GM19468 (cell line): ENCODE results near the gene GHRL.

Source experiments
- ATAC-seq: cut with Tn5 transposase; IDR thresholded peaks from one replicate; pipeline ENCODE4 v1.9.1; 2021; ENCODE audit warnings: mild to moderate bottlenecking, moderate library complexity, moderate number of reproducible peaks; ENCODE audit not compliant: unreplicated experiment; ENCODE audit errors: extremely low read depth

The GHRL gene

DNA sequence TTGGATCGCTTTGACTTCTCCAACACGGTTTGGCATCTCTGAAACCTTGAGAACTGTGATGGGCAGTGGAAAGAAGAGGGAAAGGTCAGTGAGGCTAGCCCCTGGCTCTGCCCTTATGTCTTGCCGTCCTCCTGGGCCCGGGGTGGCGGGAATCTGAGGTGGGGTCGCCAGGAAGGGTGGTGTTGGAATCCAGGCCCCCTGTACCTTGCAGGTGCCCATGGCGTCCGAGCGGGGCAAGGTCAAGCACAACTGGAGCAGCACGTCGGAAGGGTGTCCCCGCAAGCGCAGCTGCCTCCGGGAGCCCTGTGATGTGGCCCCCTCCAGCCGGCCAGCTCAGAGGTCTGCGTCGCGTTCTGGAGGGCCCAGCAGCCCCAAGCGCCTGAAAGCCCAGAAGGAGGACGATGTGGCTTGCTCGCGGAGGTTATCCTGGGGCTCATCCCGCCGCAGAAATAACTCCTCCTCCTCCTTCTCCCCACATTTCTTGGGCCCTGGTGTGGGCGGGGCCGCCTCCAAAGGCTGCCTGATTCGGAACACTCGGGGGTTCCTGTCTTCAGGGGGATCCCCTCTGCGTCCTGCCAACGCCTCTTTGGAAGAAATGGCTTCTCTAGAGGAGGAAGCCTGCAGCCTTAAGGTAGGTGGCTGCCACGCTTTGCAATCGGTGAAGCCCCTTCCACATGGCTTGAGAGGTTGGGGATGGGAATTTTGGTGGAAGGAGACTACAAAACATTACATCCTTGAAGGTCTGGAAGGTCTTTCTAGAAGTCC, 43.6 kb downstream of the GHRL start:
- no peak for ATAC-seq

DNA sequence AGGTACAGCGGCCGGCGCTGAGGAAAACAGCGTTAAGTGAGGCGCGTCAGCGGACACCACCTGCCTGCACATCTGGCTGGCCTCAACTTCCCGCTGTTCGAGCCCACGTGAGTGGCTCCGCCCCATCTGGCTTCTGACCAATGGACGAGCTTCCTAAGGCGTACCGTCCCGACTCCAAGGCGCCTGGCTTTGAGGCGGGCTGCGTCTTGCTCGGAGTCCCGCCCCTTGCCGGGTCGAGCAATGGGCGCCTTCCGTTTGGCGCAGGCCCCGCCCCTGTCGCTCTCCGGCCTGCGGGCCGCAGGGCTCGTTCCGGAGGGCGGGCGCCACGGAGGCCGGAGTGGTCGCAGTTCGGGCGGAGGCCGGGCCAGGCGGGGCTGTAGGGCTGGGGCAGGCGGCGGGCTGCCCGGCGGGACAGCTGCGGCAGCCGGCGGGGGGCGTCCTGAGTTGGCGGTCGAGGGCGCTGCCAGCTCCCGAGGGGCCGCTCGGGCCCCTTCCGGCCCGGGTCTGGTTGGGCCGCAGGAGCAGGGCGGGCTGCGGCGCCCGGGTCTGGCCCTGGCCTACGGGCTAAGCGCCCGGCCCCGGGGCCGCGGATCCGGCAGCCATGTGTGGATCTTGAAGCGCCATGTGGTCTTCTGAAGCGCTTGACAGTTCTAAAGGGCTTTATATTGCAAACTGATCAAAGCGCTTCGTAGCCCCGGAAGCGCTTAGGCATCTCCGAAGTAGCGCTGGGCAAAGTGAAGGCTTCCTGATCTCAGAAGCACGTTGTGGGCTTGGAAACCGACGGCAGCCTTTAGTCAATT, 44.4 kb downstream of the GHRL start, which contains the start of gene TATDN2:
Gene TATDN2 (plus strand): TSS at position 276 of the 800 bp plus-strand sequence. CDS start 742 bp downstream, outside the sequence.
- peak; percentile 91 for ATAC-seq

DNA sequence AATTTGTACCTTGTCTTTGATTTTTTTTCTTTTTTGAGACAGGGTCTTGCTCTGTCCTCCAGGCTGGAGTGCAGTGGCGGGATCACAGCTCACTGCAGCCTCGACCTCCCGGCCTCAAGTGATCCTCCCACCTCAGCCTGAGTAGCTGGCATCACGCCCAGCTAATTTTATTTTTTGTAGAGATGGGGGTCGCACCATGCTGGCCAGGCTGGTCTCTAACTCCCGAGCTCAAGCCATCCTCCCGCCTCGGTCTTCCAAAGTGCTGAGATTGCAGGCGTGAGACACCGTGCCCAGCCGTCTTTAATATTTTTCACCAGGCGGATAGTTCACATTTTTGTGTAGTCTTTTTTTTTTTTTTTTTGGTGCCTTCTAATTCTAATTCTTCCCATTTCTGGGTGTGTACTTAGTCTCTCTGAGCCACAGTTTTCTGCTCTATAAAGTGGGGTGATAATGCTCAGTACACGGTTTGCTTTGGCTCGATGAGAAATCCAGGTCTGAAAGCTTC, 45.0 kb downstream of the GHRL start:
- no peak for ATAC-seq

DNA sequence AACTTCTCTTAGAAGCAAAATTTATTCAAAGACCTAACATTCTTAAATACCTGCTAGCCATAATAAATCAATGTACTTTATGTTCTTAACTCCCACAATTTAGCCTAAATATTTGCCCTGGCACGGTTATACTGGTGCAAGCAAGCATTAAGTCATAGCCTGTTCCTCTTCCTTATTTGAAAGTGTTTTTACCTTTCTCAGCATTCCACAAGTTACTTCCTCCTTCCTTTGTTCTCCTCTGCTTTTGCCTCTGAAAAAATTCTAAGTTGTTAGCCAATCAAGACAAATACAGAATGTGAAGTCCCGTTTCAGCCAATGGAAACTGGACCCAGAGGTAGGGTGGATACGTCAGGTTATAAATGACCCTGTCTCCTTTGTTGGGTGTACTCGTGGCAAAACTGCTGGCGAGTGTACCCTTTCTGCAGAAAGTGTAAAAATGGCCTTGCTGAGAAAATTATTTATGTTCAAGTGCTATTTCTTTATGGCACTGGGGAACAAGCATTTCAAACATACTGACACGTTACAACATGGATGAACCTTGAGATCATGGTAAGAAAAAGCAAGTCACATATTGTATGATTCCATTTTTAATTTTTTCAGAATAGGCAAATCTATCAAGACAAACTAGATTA, 47.5 kb downstream of the GHRL start:
- ATAC-seq, result no peak

DNA sequence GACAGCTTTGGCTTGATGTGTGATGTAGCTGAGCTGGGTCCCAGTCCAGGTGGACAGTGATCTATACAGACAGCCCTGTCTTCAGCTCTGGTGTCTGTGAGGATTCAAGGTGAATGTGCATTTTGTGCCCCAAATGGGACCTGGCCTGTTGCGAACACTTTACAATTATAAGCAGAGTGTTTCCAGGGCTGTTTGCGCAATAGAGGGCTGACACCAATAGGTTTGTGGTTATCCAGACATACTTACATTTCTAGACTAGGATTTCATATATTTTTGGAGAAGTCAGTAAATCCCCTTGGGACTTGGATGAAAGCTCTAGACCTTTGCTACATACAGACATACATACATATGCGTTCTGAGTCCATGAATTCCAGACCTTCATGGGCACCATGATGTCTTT, 48.7 kb downstream of the GHRL start:
- no peak for ATAC-seq

DNA sequence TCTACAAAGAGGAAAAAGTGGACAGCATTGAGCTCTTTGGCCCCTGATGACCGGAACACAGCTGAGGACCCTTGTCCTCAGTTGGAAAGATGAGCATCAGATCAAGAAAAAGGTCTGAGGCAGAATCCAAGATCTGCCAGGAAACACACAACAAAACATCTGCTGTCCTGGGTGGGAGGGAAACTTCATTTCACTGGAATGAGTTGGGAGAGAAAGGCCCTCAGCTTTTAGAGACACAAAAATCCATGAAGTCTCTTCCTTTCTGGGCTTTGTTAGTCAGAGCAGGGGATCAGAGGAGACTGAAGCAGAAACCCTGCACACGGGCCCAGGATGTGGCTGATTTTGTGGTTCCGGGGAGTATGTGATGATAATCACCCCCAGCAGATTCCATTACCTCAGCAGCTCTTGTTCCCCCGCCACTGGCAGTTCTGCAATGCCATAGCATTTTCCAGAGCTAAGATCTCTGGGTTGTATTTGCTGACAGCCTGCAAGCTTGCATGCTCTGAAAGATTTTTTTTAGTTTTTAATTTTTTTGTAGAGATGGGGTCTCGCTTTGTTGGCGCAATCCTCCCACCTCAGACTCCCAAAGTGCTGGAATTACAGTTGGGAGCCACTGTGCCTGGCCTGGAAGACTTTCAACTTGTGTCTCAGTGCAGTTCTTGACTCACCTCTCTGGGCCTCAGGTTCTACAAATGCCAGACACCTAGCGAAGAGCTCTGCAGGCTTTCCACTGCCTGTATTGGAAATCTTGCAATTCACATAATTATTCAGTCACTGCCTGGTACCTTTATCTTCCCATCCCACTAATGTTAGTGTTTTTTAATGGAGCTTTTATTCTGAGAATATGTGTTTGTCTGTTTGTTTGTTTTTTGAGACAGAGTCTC, 50.3 kb downstream of the GHRL start:
- no peak for ATAC-seq

DNA sequence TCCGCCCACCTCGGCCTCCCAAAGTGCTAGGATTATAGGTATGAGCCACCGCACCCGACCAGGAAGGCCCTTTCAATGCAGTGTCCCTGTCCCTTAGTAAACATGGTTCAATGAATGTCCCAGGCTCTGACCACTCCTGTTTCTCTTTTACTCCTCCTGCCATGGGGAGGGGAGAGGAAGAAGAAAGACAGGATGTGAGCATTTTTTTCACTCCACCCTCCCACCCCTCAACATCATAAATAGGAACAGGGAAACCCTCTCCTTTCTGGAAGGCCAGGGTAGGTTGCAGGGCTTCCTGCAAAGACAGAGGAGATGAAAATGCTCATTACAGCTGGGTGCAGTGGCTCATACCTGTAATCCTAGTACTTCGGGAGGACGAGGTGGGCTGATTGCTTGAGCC, 51.9 kb downstream of the GHRL start:
- ATAC-seq, result no peak

DNA sequence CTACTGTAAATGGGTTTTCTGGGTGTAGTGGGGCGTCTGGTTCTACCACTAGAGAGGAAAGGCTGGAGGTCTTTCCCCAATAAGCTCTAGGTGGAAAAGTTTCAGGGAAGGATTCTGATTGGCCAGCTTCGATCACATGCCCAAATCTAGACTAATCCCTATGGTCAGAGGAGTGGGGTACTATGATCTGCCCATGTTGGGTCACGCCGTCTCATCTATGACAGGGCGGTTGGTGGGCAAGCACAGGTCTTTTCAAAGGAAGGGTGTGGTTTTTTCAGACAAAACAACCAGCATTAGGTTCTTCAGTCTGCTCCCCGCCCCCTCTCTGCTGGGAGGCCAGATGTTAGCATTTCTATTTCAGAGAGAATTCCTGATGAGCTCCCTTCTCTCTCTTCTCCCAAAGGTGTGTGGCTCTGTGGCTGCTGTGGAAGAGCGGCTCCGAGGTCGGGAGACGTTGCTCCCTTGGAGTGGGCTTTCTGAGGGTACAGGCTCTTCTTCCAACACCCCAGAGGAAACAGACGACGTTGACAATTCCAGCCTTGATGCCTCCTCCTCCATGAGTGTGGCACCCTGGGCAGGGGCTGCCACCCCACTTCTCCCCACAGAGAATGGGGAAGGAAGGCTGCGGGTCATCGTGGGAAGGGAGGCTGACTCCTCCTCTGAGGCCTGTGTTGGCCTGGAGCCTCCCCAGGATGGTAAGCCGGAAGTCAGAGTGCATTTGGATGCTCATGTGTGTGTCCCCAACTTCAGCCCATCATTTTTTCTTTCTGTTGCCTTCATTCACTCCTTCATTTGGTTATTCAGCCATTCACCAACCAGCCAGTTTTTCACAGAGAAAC, 54.2 kb downstream of the GHRL start:
- ATAC-seq, result no peak
